Common myeloid progenitor, CD34-positive (primary cell): ENCODE results near the gene SMIM32.
A peak's percentile ranks its signal among the peaks of the same experiment; 100 is the strongest.

ENCODE experiments used
- CTCF ChIA-PET: fragments of 350-600 bp; sonication (Branson Sonifier 250); formaldehyde crosslinking; loops from one replicate; lab custom pipeline; 2021; ENCODE audit warnings: antibody characterized with exemption; lab: Charles Lee
- POLR2A ChIA-PET: fragments of 350-600 bp; sonication (Branson Sonifier 250); formaldehyde crosslinking; loops from one replicate; lab custom pipeline; 2021; ENCODE audit warnings: antibody characterized with exemption; lab: Charles Lee
- DNase-seq, 3 donors: peaks; one replicate each; pipeline versions ENCODE4 v3.0.0 to v3.0.0-alpha.2; 2013
- H3K27ac ChIP-seq, 2 experiments: 1 replicate in 1 of 2; 2 replicates in 1 of 2; pipeline ENCODE4 v1.7.0; 2013; ENCODE audit warnings: inconsistent platforms in 2 of 2, low read length in 2 of 2, mild to moderate bottlenecking in 2 of 2, low read depth in 1 of 2, moderate library complexity in 1 of 2; ENCODE audit not compliant: severe bottlenecking in 2 of 2, insufficient read depth in 1 of 2, poor library complexity in 1 of 2
- H3K27me3 ChIP-seq, 5 experiments: replicated peaks in 2 of 5; 1 replicate in 3 of 5; 2 replicates in 2 of 5; pipeline versions ENCODE4 v1.6.1 to v1.7.0; 2013; ENCODE audit warnings: low read length in 4 of 5, mild to moderate bottlenecking in 2 of 5, moderate library complexity in 2 of 5, inconsistent platforms in 1 of 5; ENCODE audit not compliant: insufficient read depth in 5 of 5, control insufficient read depth in 4 of 5
- H3K36me3 ChIP-seq, 4 experiments: 1 replicate in 2 of 4; 2 replicates in 2 of 4; pipeline versions ENCODE4 v1.6.1 to v1.7.0; 2013; ENCODE audit warnings: low read length in 3 of 4, control low read depth in 1 of 4, mild to moderate bottlenecking in 1 of 4; ENCODE audit not compliant: control insufficient read depth in 4 of 4, insufficient read depth in 4 of 4
- H3K4me1 ChIP-seq, 4 experiments: 1 replicate in 3 of 4; 2 replicates in 1 of 4; pipeline versions ENCODE4 v1.6.1 to v1.7.1; 2013; ENCODE audit warnings: low read length in 3 of 4, mild to moderate bottlenecking in 3 of 4, control low read depth in 1 of 4, inconsistent platforms in 1 of 4, moderate library complexity in 1 of 4; ENCODE audit not compliant: control insufficient read depth in 4 of 4, insufficient read depth in 4 of 4; ENCODE audit errors: control extremely low read depth in 1 of 4
- H3K4me3 ChIP-seq, 7 experiments: 1 replicate in 4 of 7; 2 replicates in 3 of 7; pipeline versions ENCODE4 v1.5.1 to v1.7.0; 2013; ENCODE audit warnings: mild to moderate bottlenecking in 7 of 7, low read length in 6 of 7, moderate library complexity in 6 of 7, inconsistent platforms in 2 of 7, low read depth in 2 of 7, control low read depth in 1 of 7; ENCODE audit not compliant: insufficient read depth in 4 of 7, control insufficient read depth in 1 of 7; ENCODE audit errors: extremely low read depth in 1 of 7
- H3K9me3 ChIP-seq, 5 experiments: 1 replicate in 4 of 5; 2 replicates in 1 of 5; pipeline versions ENCODE4 v1.6.1 to v1.7.1; 2013; ENCODE audit warnings: low read length in 4 of 5, mild to moderate bottlenecking in 2 of 5, inconsistent platforms in 1 of 5, low read depth in 1 of 5, moderate library complexity in 1 of 5; ENCODE audit not compliant: control insufficient read depth in 4 of 5, insufficient read depth in 2 of 5; ENCODE audit errors: control extremely low read depth in 1 of 5
- WGBS: methylation state at CpG from one replicate; pipeline ENCODE4 v1.1.5; 2013; ENCODE audit not compliant: insufficient coverage; 5-methylcytosine and 5-hydroxymethylcytosine counted together

Gene SMIM32

GRCh38 chr5:136216230-136216629 lies 23.3 kb upstream of the SMIM32 start:
- no peak overlapping the region for H3K27ac ChIP-seq
- CTCF ChIA-PET, result no interaction called here
- H3K36me3 ChIP-seq, result no peaks in the 10 kb centered on the region
- H3K4me3 ChIP-seq, result no peak overlapping the region
- H3K27me3 ChIP-seq, result peaks cover 0 to 22% (median 4%) of the 10 kb centered on the region in 5 experiments
- no peaks in the 10 kb centered on the region for H3K4me1 ChIP-seq
- POLR2A ChIA-PET, result no interaction called here
- DNase-seq, result no peak
- H3K9me3 ChIP-seq, result peaks cover 0 to 13% (median 1%) of the 10 kb centered on the region in 5 experiments
- 95% methylated on average over 5 of the region's 8 CpGs for WGBS

- Histone ChIP-seq H3K36me3 (no peaks in the 10 kb centered on the region), H3K4me3 (no peak overlapping the region), H3K27ac (no peak overlapping the region), H3K27me3 (peaks cover 0 to 25% (median 4%) of the 10 kb centered on the region in 5 experiments), H3K9me3 (peaks cover 0 to 11% (median 0%) of the 10 kb centered on the region in 5 experiments), H3K4me1 (no peaks in the 10 kb centered on the region)
- DNase-seq, result no peak
- WGBS, result 87% methylated on average over 4 of the region's 4 CpGs
- ChIA-PET POLR2A (no interaction called here), CTCF (interaction anchor here (3.2 kb wide), 1 partner anchor 327 kb away, joined by 11 read pairs; no protein-coding TSS in a partner anchor)
Measured at GRCh38 chr5:136215812-136216211, 22.9 kb upstream of the SMIM32 start.

DNA sequence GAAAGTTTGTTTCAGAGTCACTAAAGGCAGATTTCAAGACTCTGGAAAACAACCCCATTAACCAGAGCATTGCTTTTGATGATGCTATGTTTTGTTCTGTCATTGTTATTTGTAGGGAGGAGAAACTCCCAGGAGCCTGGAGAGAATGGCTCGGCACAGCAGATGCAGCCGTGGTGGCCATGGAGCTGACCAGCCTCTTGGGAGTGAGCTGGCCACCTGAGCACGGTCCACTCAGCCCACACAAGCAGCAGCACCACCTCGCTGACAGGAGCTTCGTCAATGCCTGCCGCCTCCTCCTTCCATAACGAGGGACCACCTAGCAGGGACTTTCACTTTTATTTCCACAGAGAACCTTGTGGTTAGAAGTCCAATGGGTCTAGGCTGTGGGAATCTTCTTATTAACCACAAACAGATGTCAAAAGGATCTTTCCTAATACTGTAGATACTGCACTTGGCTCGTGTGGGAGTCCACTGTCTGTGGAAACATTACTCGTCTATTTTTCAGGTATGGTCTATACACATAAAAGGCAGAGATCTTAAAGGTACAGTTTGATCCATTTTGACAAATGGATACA lies 21.0 kb upstream of the SMIM32 start:
- Histone ChIP-seq H3K9me3 (no peaks in the 10 kb centered on the region), H3K4me1 (peaks cover 0 to 2% (median 0%) of the 10 kb centered on the region in 4 experiments), H3K27me3 (peaks cover 0 to 29% (median 4%) of the 10 kb centered on the region in 5 experiments), H3K4me3 (no peak overlapping the region), H3K27ac (no peak overlapping the region), H3K36me3 (no peaks in the 10 kb centered on the region)
- no peak for DNase-seq
- ChIA-PET CTCF (interaction anchor here (1.2 to 3.2 kb wide), 5 partner anchors 9 to 325 kb away, joined by 4 to 11 read pairs (median 7); no protein-coding TSS in a partner anchor), POLR2A (no interaction called here)
- WGBS, result 66% methylated on average over 8 of the region's 9 CpGs

- 33% methylated on average over 2 of the region's 10 CpGs for WGBS
- CTCF ChIA-PET, result interaction anchor here (0.9 to 3.2 kb wide), 9 partner anchors 11 to 942 kb away, joined by 3 to 11 read pairs (median 4); no protein-coding TSS in a partner anchor
Measured at GRCh38 chr5:136212252-136212721, 19.3 kb upstream of the SMIM32 start.

GRCh38 chr5:136211282-136212040 lies 18.5 kb upstream of the SMIM32 start:
- no peaks in the 10 kb centered on the region for H3K9me3 ChIP-seq
- no peak overlapping the region for H3K4me3 ChIP-seq
- no peaks in the 10 kb centered on the region for H3K36me3 ChIP-seq
- ChIA-PET CTCF (interaction anchor here (0.9 to 2.9 kb wide), 8 partner anchors 12 to 942 kb away, joined by 3 to 9 read pairs (median 4); no protein-coding TSS in a partner anchor), POLR2A (no interaction called here)
- H3K27me3 ChIP-seq, result peaks cover 0 to 26% (median 2%) of the 10 kb centered on the region in 5 experiments
- peaks cover 0 to 7% (median 3%) of the 10 kb centered on the region in 4 experiments for H3K4me1 ChIP-seq
- DNase-seq, result no peak
- 93% methylated on average over 6 of the region's 10 CpGs for WGBS
- H3K27ac ChIP-seq, result no peak overlapping the region

More at GRCh38 chr5:136212252-136212721, 19.3 kb upstream of the SMIM32 start:
- Histone ChIP-seq H3K36me3 (no peaks in the 10 kb centered on the region), H3K4me1 (peaks cover 0 to 7% (median 3%) of the 10 kb centered on the region in 4 experiments), H3K27me3 (peaks cover 0 to 29% (median 3%) of the 10 kb centered on the region in 5 experiments), H3K9me3 (no peaks in the 10 kb centered on the region), H3K27ac (no peak overlapping the region), H3K4me3 (no peak overlapping the region)
- POLR2A ChIA-PET, result no interaction called here
- peak; percentile 14 to 60 (median 46) for DNase-seq

- POLR2A ChIA-PET, result no interaction called here
- no peak for DNase-seq
- Histone ChIP-seq H3K9me3 (peaks cover 0 to 3% (median 0%) of the 10 kb centered on the region in 5 experiments), H3K4me1 (peaks cover 0 to 7% (median 3%) of the 10 kb centered on the region in 4 experiments), H3K27ac (no peak overlapping the region), H3K36me3 (no peaks in the 10 kb centered on the region), H3K4me3 (no peak overlapping the region), H3K27me3 (peaks cover 0 to 24% (median 7%) of the 10 kb centered on the region in 5 experiments)
- 96% methylated on average over 3 of the region's 4 CpGs for WGBS
- CTCF ChIA-PET, result interaction anchor here (0.9 to 1.3 kb wide), 4 partner anchors 12 to 382 kb away, joined by 3 read pairs; no protein-coding TSS in a partner anchor
Measured at GRCh38 chr5:136210259-136210658, 17.3 kb upstream of the SMIM32 start.
